Mesenchymal stem cell (in vitro differentiated cells and primary cell): ENCODE measurements around the gene LMX1B.

Source experiments
- DNase-seq: peaks from one replicate; pipeline ENCODE4 v3.0.0-alpha.2; 2013
- H2AFZ ChIP-seq: one replicate; pipeline ENCODE4 v1.6.1; 2013; ENCODE audit warnings: low read depth, mild to moderate bottlenecking, control low read depth, inconsistent platforms, low read length, moderate library complexity
- H2AK5ac ChIP-seq: 2 replicates; pipeline ENCODE4 v1.6.1; 2013; ENCODE audit warnings: low read length, moderate library complexity, mild to moderate bottlenecking, inconsistent platforms; ENCODE audit not compliant: severe bottlenecking
- H2BK120ac ChIP-seq: one replicate; pipeline ENCODE4 v1.6.1; 2013; ENCODE audit warnings: low read depth, mild to moderate bottlenecking, inconsistent platforms, low read length, moderate library complexity
- H2BK12ac ChIP-seq, 2 experiments: one replicate each; pipeline ENCODE4 v1.6.1; 2013; ENCODE audit warnings: inconsistent platforms in 2 of 2, low read length in 2 of 2, mild to moderate bottlenecking in 2 of 2, moderate library complexity in 2 of 2, control low read depth in 1 of 2
- H2BK15ac ChIP-seq: one replicate; pipeline ENCODE4 v1.6.1; 2013; ENCODE audit warnings: mild to moderate bottlenecking, low read depth, inconsistent platforms; ENCODE audit not compliant: poor library complexity, severe bottlenecking
- H2BK5ac ChIP-seq: 2 replicates; pipeline ENCODE4 v1.6.1; 2013; ENCODE audit warnings: low read depth, mild to moderate bottlenecking, low read length, control low read depth, inconsistent platforms; ENCODE audit not compliant: poor library complexity, severe bottlenecking
- H3K14ac ChIP-seq, 2 experiments: one replicate each; pipeline ENCODE4 v1.6.1; 2013; ENCODE audit warnings: inconsistent platforms in 2 of 2, low read length in 2 of 2, control low read depth in 1 of 2, mild to moderate bottlenecking in 1 of 2, moderate library complexity in 1 of 2
- H3K18ac ChIP-seq, 2 experiments: one replicate each; pipeline ENCODE4 v1.6.1; 2013; ENCODE audit warnings: inconsistent platforms in 2 of 2, low read length in 2 of 2, control low read depth in 1 of 2, low read depth in 1 of 2, mild to moderate bottlenecking in 1 of 2
- H3K23ac ChIP-seq, 2 experiments: one replicate each; pipeline ENCODE4 v1.6.1; 2013; ENCODE audit warnings: inconsistent platforms in 2 of 2, low read length in 2 of 2, mild to moderate bottlenecking in 2 of 2, moderate library complexity in 2 of 2, control low read depth in 1 of 2
- H3K27ac ChIP-seq: 2 replicates; pipeline ENCODE4 v1.5.1; 2013; ENCODE audit warnings: mild to moderate bottlenecking, moderate library complexity, low read length, control low read depth, inconsistent platforms; ENCODE audit not compliant: poor library complexity, severe bottlenecking
- H3K27me3 ChIP-seq, 2 experiments: 2 replicates each; pipeline versions ENCODE4 v1.6.1 to v1.7.0; 2013; ENCODE audit warnings: low read length in 2 of 2, mild to moderate bottlenecking in 2 of 2, moderate library complexity in 2 of 2, control low read depth in 1 of 2, inconsistent platforms in 1 of 2; ENCODE audit not compliant: control insufficient read depth in 1 of 2, insufficient read depth in 1 of 2
- H3K36me3 ChIP-seq, 2 experiments: 2 replicates each; pipeline versions ENCODE4 v1.6.1 to v1.7.0; 2013; ENCODE audit warnings: low read length in 2 of 2, control low read depth in 1 of 2, inconsistent platforms in 1 of 2, low read depth in 1 of 2, mild to moderate bottlenecking in 1 of 2; ENCODE audit not compliant: insufficient read depth in 2 of 2, control insufficient read depth in 1 of 2
- H3K4ac ChIP-seq, 2 experiments: one replicate each; pipeline ENCODE4 v1.6.1; 2013; ENCODE audit warnings: inconsistent platforms in 2 of 2, low read length in 2 of 2, mild to moderate bottlenecking in 2 of 2, moderate library complexity in 2 of 2, control low read depth in 1 of 2, low read depth in 1 of 2
- H3K4me1 ChIP-seq: 2 replicates; pipeline ENCODE4 v1.6.1; 2013; ENCODE audit warnings: low read depth, low read length, control low read depth; ENCODE audit not compliant: control insufficient read depth, insufficient read depth
- H3K4me2 ChIP-seq: 2 replicates; pipeline ENCODE4 v1.6.1; 2013; ENCODE audit warnings: low read length, mild to moderate bottlenecking, inconsistent platforms; ENCODE audit not compliant: poor library complexity, severe bottlenecking
- H3K4me3 ChIP-seq, 2 experiments: 2 replicates each; pipeline versions ENCODE4 v1.5.1 to v1.7.0; 2013; ENCODE audit warnings: low read length in 2 of 2, mild to moderate bottlenecking in 2 of 2, control low read depth in 1 of 2, low read depth in 1 of 2; ENCODE audit not compliant: insufficient read depth in 1 of 2
- H3K79me1 ChIP-seq: replicated peaks from 2 replicates; pipeline ENCODE4 v1.6.1; 2013; ENCODE audit warnings: mild to moderate bottlenecking, control low read depth, low read length, inconsistent platforms; ENCODE audit not compliant: poor library complexity, severe bottlenecking
- H3K9ac ChIP-seq: 2 replicates; pipeline ENCODE4 v1.7.0; 2013; ENCODE audit warnings: mild to moderate bottlenecking, low read length, moderate library complexity
- H3K9me3 ChIP-seq: 2 replicates; pipeline ENCODE4 v1.7.0; 2013; ENCODE audit warnings: mild to moderate bottlenecking, low read length; ENCODE audit not compliant: control insufficient read depth
- H4K8ac ChIP-seq: one replicate; pipeline ENCODE4 v1.6.1; 2013; ENCODE audit warnings: inconsistent platforms, mild to moderate bottlenecking, low read length, moderate library complexity
- H4K91ac ChIP-seq: one replicate; pipeline ENCODE4 v1.6.1; 2013; ENCODE audit warnings: mild to moderate bottlenecking, low read length, inconsistent platforms
- WGBS: methylation state at CpG from one replicate; pipeline ENCODE4 v1.1.7; 2013; ENCODE audit warnings: mixed read lengths; 5-methylcytosine and 5-hydroxymethylcytosine counted together

The LMX1B gene

GRCh38 chr9:126674365-126675146 lies 60.8 kb downstream of the LMX1B start:
- Histone ChIP-seq H3K14ac (no peak overlapping the region), H3K27me3 (peaks cover 87 to 90% of the 10 kb centered on the region in 2 experiments), H2AFZ (no peak overlapping the region), H3K79me1 (no peaks in the 10 kb centered on the region), H3K36me3 (no peaks in the 10 kb centered on the region), H3K4me3 (no peak overlapping the region), H3K23ac (no peak overlapping the region), H4K91ac (no peak overlapping the region), H3K9ac (no peak overlapping the region), H2BK5ac (no peak overlapping the region), H3K4ac (no peak overlapping the region), H2BK15ac (no peak overlapping the region), H3K4me2 (no peak overlapping the region), H2BK12ac (no peak overlapping the region), H3K18ac (no peak overlapping the region), H2BK120ac (no peak overlapping the region), H2AK5ac (no peak overlapping the region), H4K8ac (no peak overlapping the region), H3K27ac (no peak overlapping the region), H3K9me3 (no peaks in the 10 kb centered on the region), H3K4me1 (peaks cover 7% of the 10 kb centered on the region)
- DNase-seq = no peak
- 25% methylated on average over 8 of the region's 11 CpGs for WGBS

DNA sequence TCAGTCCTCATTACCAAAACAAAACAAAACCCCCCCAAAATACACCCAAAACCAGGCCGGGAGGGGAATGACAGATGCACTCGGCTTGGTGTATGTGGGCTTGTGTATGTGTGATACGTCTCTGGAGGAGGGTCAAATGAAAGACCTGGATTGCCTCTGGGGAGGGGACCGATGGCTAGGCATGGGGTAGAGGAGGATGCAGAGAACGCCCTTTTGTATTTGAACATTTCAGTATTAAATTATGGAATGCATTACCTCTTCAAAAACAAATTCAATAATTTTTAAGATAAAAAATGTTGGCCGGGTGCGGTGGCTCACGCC lies 61.4 kb downstream of the LMX1B start:
- H3K9ac ChIP-seq = no peak overlapping the region
- no peak overlapping the region for H3K4me3 ChIP-seq
- no peak overlapping the region for H4K91ac ChIP-seq
- H2BK15ac ChIP-seq = no peak overlapping the region
- H4K8ac ChIP-seq = no peak overlapping the region
- peaks cover 7% of the 10 kb centered on the region for H3K4me1 ChIP-seq
- 22% methylated on average over 6 of the region's 8 CpGs for WGBS
- no peak overlapping the region for H3K18ac ChIP-seq
- no peaks in the 10 kb centered on the region for H3K36me3 ChIP-seq
- no peak overlapping the region for H2BK120ac ChIP-seq
- H3K4me2 ChIP-seq = no peak overlapping the region
- H2AFZ ChIP-seq = no peak overlapping the region
- DNase-seq = no peak
- no peak overlapping the region for H2BK12ac ChIP-seq
- H3K14ac ChIP-seq = no peak overlapping the region
- H2AK5ac ChIP-seq = no peak overlapping the region
- H3K79me1 ChIP-seq = no peaks in the 10 kb centered on the region
- peaks cover 83 to 92% of the 10 kb centered on the region in 2 experiments for H3K27me3 ChIP-seq
- H2BK5ac ChIP-seq = no peak overlapping the region
- no peak overlapping the region for H3K23ac ChIP-seq
- H3K27ac ChIP-seq = no peak overlapping the region
- H3K4ac ChIP-seq = no peak overlapping the region
- no peaks in the 10 kb centered on the region for H3K9me3 ChIP-seq

DNA sequence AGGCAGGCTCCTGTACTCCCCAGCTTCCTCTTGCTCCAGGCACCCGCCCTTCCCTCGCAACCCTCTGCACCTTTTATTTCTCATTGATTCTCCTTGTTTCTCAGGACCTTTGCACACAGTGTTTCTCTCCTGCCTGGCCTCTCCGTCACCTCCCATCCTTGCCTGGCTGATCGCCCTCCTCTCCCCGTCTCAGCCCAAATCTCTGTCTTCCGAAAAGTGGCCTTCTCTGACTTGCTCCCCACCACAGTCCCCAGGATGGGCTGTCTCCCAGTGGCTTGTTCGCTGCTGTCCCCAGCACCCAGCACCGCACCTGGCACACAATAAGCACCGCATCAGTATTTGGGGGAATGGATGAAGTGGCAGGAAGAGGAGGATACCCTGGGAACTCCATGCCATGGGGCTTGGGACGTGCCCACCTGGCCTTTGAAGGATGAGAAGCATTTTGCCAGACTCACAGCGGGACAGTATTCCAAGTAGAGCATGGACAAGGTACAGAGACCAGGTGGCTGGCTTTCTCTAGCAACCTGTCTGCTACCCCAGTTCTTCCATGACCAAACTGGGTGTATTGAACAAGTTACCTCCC lies 62.5 kb downstream of the LMX1B start:
- Histone ChIP-seq H3K27ac (no peak overlapping the region), H3K9me3 (no peaks in the 10 kb centered on the region), H3K36me3 (no peaks in the 10 kb centered on the region), H3K4me3 (no peak overlapping the region), H2BK12ac (no peak overlapping the region), H3K4me2 (no peak overlapping the region), H3K18ac (no peak overlapping the region), H3K27me3 (peaks cover 83 to 92% of the 10 kb centered on the region in 2 experiments), H3K4ac (no peak overlapping the region), H3K23ac (no peak overlapping the region), H2AK5ac (no peak overlapping the region), H3K79me1 (no peaks in the 10 kb centered on the region), H3K14ac (no peak overlapping the region), H2AFZ (no peak overlapping the region), H3K4me1 (peaks cover 6% of the 10 kb centered on the region), H2BK120ac (no peak overlapping the region), H3K9ac (no peak overlapping the region), H4K91ac (no peak overlapping the region), H4K8ac (no peak overlapping the region), H2BK5ac (no peak overlapping the region), H2BK15ac (no peak overlapping the region)
- DNase-seq = no peak
- 7% methylated on average over 8 of the region's 11 CpGs for WGBS

GRCh38 chr9:126676685-126677143 lies 63.0 kb downstream of the LMX1B start:
- no peaks in the 10 kb centered on the region for H3K79me1 ChIP-seq
- H3K36me3 ChIP-seq = no peaks in the 10 kb centered on the region
- H3K27ac ChIP-seq = no peak overlapping the region
- no peaks in the 10 kb centered on the region for H3K9me3 ChIP-seq
- no peak overlapping the region for H3K4me3 ChIP-seq
- no peak overlapping the region for H4K91ac ChIP-seq
- H3K18ac ChIP-seq = no peak overlapping the region
- no peak overlapping the region for H2BK120ac ChIP-seq
- no peak overlapping the region for H3K4me2 ChIP-seq
- H3K4ac ChIP-seq = no peak overlapping the region
- no peak overlapping the region for H4K8ac ChIP-seq
- 1% methylated on average over 24 of the region's 24 CpGs for WGBS
- H2AK5ac ChIP-seq = no peak overlapping the region
- peaks cover 4% of the 10 kb centered on the region for H3K4me1 ChIP-seq
- no peak overlapping the region for H3K14ac ChIP-seq
- DNase-seq = no peak
- H3K23ac ChIP-seq = no peak overlapping the region
- H3K27me3 ChIP-seq = peaks cover 82 to 93% of the 10 kb centered on the region in 2 experiments
- no peak overlapping the region for H2BK15ac ChIP-seq
- H2BK12ac ChIP-seq = no peak overlapping the region
- H2AFZ ChIP-seq = no peak overlapping the region
- no peak overlapping the region for H3K9ac ChIP-seq
- H2BK5ac ChIP-seq = no peak overlapping the region
